Mucosa of descending colon (tissue), 3 donors: ENCODE results near the gene LRP2BP. TPM values are rescaled to one million over a fixed set of nuclear protein-coding genes. Genes with fewer than 3 reads are reported as not detected.

ENCODE experiments used
- ATAC-seq: fragments of 200-7000 bp; cut with Tn5 transposase; one replicate; pipeline ENCODE4 v1.9.1; 2020; ENCODE audit warnings: mild to moderate bottlenecking, moderate library complexity
- DNase-seq, 3 donors: peaks; one replicate each; pipeline ENCODE4 v3.0.0-alpha.2; 2020
- H3K36me3 ChIP-seq: fragments of 200-600 bp; one replicate; pipeline ENCODE4 v1.8.0; 2021; ENCODE audit warnings: low read depth, mild to moderate bottlenecking
- H3K4me1 ChIP-seq: fragments of 200-600 bp; one replicate; pipeline ENCODE4 v1.8.0; 2021; ENCODE audit warnings: low read depth, mild to moderate bottlenecking
- H3K4me3 ChIP-seq: fragments of 200-600 bp; one replicate; pipeline ENCODE4 v1.8.0; 2021; ENCODE audit warnings: mild to moderate bottlenecking
- H3K9me3 ChIP-seq: fragments of 200-600 bp; one replicate; pipeline ENCODE4 v1.8.0; 2021; ENCODE audit warnings: mild to moderate bottlenecking
- CTCF ChIP-seq: fragments of 200-600 bp; IDR thresholded peaks from one replicate; pipeline ENCODE4 v1.8.0; 2022; ENCODE audit warnings: antibody characterized with exemption, mild to moderate bottlenecking
- intact Hi-C, 2 donors: fragments of 100-400 bp; cut with DNase I in 1 of 2; cut with micrococcal nuclease in 1 of 2; formaldehyde crosslinking; loops; one replicate each; pipeline versions ENCODE4 v1.11.0 to v1.11.1; 2022; cut with DNase I, micrococcal nuclease
- long read RNA-seq, 2 donors: library from polyadenylated mRNA; unstranded; transcript quantifications; one replicate each; pipeline ENCODE4 v2.0.0, GENCODE V29; 2019 to 2021
- total RNA-seq, 3 donors: library from RNA; stranded (reverse); fragmentation: NEBNext Ultra II Directional in 2 of 3; extraction: Animal tissue kit (Norgen Biotek cat#: 25700) in 2 of 3; gene quantifications; one replicate each; pipeline versions ENCODE4 v1.2.1 to v1.2.4, GENCODE V29; 2021 to 2023
- donor health status: DM: no; HTN: no; CAD: no; lungs with moderate emphysema.
- donor health status: DM: no; HTN: no; CAD: no.
- donor health status: DM: no; HTN: yes; CAD: no.

LRP2BP gene
- total RNA-seq: 1 to 10 TPM in 1 of 3 donors, under 1 TPM in 2; 0.35 to 1.3 (median 0.41) TPM
- long read RNA-seq, donor 1, partial matches to known transcripts: 0 of 1 reads
- long read RNA-seq, donor 1, other reads (novel, unspliced or antisense): 1 of 1 reads
- long read RNA-seq, donor 2: 0 reads

GRCh38 chr4:185395238-185395955 is at the start of gene LRP2BP:
LRP2BP (minus strand) TSS chr4:185395924; CDS start chr4:185378186, 17,738 bp downstream.
- DNase-seq (no peak), ATAC-seq (no peak)
- Histone ChIP-seq H3K9me3 (no peaks in the 10 kb centered on the region), H3K4me3 (peak within 1 kb of the TSS; percentile 62), H3K36me3 (peaks cover 9% of the 10 kb centered on the region), H3K4me1 (peaks cover 17% of the 10 kb centered on the region)
- intact Hi-C loops: loop anchor here in 1 of 2 donors (5.0 kb wide), 1 partner anchor 193 kb away; the partner anchor contains the start of gene CFAP97
- TF ChIP-seq CTCF: no peak

- TF ChIP-seq CTCF: no peak
These were observed 49.5 kb upstream of the LRP2BP start for GRCh38 chr4:185445209-185445608.

GRCh38 chr4:185441479-185441878 is 45.8 kb upstream of the LRP2BP start:
- no peak overlapping the region for H3K4me3 ChIP-seq
- no peaks in the 10 kb centered on the region for H3K9me3 ChIP-seq
- DNase-seq: no peak
- intact Hi-C loops: no loop called here
- no peaks in the 10 kb centered on the region for H3K4me1 ChIP-seq
- no peaks in the 10 kb centered on the region for H3K36me3 ChIP-seq
- no peak for ATAC-seq
- TF ChIP-seq CTCF: no peak

More at GRCh38 chr4:185445209-185445608, 49.5 kb upstream of the LRP2BP start:
- DNase-seq (no peak), ATAC-seq (no peak)
- no peaks in the 10 kb centered on the region for H3K36me3 ChIP-seq
- intact Hi-C loops: no loop called here
- H3K4me3 ChIP-seq: no peak overlapping the region
- H3K9me3 ChIP-seq: no peaks in the 10 kb centered on the region
- H3K4me1 ChIP-seq: no peaks in the 10 kb centered on the region

- H3K9me3 ChIP-seq: no peaks in the 10 kb centered on the region
- DNase-seq (no peak), ATAC-seq (no peak)
- intact Hi-C loops: no loop called here
- no peak for TF ChIP-seq CTCF
- H3K4me3 ChIP-seq: no peak overlapping the region
- H3K36me3 ChIP-seq: no peaks in the 10 kb centered on the region
- H3K4me1 ChIP-seq: no peaks in the 10 kb centered on the region
These were observed 42.1 kb upstream of the LRP2BP start for GRCh38 chr4:185437809-185438208.

- TF ChIP-seq CTCF: no peak
- DNase-seq (no peak), ATAC-seq (no peak)
- Histone ChIP-seq H3K4me1 (no peaks in the 10 kb centered on the region), H3K9me3 (no peaks in the 10 kb centered on the region), H3K36me3 (no peaks in the 10 kb centered on the region), H3K4me3 (no peak overlapping the region)
- intact Hi-C loops: no loop called here
These were observed 39.7 kb upstream of the LRP2BP start for GRCh38 chr4:185435466-185435865.
